HuH-7.5 (cell line): ENCODE measurements around the gene CLDND1.

Source experiments
- DNase-seq: peaks from one replicate; pipeline ENCODE4 v3.0.0; 2011; ENCODE audit warnings: low spot score

Gene CLDND1

DNA sequence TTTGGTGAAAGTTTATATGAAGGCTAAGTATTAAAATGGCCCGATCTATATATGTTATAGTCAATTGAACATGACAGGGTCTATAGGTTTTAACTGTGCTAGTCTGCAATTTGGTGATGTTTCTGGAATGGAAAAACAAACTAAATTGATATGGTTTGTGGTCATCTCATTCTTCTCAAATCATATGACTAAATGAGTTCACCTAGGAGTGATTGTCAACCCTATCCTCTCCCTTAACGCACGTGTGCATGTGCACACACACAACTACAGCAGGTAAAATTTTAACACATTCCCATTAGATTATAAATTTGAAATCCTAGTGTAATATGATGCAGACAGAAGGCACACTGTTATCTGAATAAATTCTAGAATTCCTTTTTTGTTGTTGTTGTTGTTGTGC, 9.0 kb downstream of the CLDND1 start:
- no peak for DNase-seq

DNA sequence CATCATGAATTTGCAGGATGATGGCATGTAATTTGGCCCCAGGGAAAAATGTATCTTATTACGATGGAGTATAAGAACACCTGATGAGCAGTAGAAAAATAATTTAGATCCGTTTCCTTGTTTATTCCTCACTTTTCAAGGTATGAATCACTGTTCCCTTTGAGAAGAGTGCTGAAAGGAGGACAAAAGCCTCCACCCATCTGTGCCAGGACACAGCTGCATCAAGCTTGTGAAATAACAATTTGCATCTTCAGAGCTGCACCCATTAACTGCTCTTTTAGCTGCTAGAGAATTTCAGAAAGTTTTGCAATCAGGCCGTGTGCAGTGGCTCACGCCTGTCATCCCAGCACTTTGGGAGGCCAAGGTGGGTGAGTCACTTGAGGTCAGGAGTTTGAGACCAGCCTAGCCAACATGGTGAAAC, 9.6 kb downstream of the CLDND1 start:
- DNase-seq, result no peak

GRCh38 chr3:98512576-98512975, 10.1 kb downstream of the CLDND1 start:
- DNase-seq, result no peak

GRCh38 chr3:98508582-98508981, 14.1 kb downstream of the CLDND1 start:
- no peak for DNase-seq

GRCh38 chr3:98504539-98504938, 18.2 kb downstream of the CLDND1 start:
- no peak for DNase-seq

DNA sequence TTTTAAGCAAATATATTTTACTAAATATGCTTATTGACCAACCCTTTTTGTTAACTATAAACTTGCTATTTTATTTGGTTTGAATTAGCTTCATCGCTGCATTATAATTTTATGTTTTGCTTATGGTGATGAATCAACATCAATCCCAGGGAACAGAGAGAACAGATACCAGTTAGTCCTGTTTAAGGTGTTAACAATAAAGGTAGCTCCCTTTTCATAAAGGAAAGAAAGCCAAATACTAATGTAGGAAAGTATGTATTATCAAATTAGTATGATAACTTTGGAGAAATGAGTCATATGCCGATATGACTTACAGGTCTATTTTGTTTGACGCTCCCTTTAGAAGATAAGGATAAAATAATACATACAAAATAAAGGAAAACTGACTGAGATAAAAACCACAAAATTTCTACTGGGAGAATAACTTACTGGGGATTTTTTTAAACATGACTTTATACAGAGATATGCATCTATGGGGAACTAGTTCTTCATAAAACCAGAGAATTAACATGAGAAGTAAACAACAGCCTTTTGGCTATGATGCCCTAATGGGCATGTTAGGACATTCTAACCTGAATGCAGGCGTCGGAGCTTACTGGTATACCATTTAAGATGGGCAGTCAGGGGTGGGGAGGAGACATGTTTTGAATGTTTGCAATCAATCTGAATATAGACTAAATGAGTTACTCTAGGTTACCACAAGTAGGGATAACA, 20.7 kb downstream of the CLDND1 start:
- DNase-seq, result no peak

- DNase-seq, result no peak
These were observed 21.4 kb downstream of the CLDND1 start for GRCh38 chr3:98501270-98501669.

DNA sequence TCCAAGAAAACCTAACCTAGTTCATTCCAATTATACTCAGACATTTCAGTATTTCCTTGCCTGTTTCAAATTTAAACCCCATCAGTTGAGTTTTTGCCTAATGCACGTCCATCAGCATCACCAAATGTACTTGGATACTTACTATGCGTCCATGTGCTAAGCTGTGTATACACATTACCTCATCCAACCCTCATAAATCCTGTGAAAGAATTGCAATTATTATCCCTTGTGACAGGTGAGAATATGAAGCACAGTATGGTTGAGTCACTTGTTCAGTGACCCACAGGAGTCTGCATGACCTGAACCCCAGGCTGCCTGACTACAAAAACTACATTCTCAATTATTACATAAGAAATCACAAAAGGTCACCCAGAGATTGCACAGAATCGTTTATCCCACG, 22.7 kb downstream of the CLDND1 start:
- DNase-seq, result no peak

GRCh38 chr3:98497381-98497780, 25.3 kb downstream of the CLDND1 start, which contains the start of gene OR5K2:
TSS of gene OR5K2 (plus strand) at chr3:98497681. CDS start at chr3:98497681, 0 bp downstream.
- DNase-seq, result no peak

GRCh38 chr3:98483626-98484025, 39.1 kb downstream of the CLDND1 start:
- no peak for DNase-seq

DNA sequence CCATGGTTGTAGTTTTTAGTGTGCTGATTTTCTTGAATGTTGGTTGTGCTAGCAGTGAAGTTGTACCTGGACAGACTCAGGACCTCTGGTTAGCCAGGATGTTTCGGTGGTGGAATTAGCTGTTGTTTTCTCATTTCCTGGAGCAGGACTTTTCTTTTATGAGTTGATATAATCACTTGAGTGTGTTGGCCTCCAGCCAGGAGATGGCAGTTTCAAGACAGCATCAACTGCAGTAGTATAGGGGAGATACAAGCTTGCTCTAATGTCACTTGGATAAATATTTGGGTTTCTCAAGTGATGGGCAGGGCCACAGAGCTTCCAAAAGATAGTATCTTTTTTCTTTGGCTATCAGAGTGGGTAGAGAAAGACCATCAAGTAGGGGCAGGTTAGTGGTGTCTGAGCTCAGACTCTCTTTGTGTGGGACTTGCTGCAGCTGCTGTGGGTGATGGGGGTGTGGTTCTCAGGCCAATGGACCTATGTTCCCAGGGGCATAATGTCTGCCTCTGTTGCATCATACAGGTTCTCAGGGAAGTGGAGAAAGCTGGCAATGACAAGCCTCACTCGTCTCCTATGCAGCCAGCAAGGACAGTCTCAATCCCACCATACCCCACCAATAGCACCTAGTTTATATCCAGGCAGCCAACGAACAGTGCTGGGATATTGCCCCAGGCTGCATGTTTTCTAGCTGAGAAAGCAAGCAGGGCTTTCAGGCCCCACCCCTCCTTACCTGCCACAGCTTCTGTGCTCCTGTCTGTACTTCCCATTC, 39.8 kb downstream of the CLDND1 start:
- DNase-seq, result no peak
